ENCODE measurements around the gene AHCTF1.

GRCh38 chr1:246836209-246836966 lies 95.4 kb downstream of the AHCTF1 start:
- TF ChIP-seq, protein P1, sequence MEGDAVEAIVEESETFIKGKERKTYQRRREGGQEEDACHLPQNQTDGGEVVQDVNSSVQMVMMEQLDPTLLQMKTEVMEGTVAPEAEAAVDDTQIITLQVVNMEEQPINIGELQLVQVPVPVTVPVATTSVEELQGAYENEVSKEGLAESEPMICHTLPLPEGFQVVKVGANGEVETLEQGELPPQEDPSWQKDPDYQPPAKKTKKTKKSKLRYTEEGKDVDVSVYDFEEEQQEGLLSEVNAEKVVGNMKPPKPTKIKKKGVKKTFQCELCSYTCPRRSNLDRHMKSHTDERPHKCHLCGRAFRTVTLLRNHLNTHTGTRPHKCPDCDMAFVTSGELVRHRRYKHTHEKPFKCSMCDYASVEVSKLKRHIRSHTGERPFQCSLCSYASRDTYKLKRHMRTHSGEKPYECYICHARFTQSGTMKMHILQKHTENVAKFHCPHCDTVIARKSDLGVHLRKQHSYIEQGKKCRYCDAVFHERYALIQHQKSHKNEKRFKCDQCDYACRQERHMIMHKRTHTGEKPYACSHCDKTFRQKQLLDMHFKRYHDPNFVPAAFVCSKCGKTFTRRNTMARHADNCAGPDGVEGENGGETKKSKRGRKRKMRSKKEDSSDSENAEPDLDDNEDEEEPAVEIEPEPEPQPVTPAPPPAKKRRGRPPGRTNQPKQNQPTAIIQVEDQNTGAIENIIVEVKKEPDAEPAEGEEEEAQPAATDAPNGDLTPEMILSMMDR (IDR thresholded peaks at IDR 0.05; ENCODE audit: extremely low read depth in 1 of 2, insufficient read depth in 1 of 2, low read depth in 1 of 2, low read length in 2 of 2) = no peak
- TF ChIP-seq POLR2A (IDR thresholded peaks at IDR 0.05; ENCODE audit: low read depth, low read length) (peak; percentile 12), EZH2 (IDR thresholded peaks at IDR 0.05; ENCODE audit: borderline replicate concordance, low read depth, low read length, severe bottlenecking) (no peak), POLR2AphosphoS5 (IDR thresholded peaks at IDR 0.05; ENCODE audit: insufficient read depth, low read depth, low read length) (no peak), MAX (IDR thresholded peaks at IDR 0.05; ENCODE audit: insufficient read depth, insufficient read length) (no peak)

Data from endothelial cell of umbilical vein (primary cell).